Uterus (tissue), 2 donors: ENCODE results near the gene SMG7.

Experiments
- CTCF ChIP-seq, 4 experiments: fragments of 200-600 bp in 2 of 4; fragments of 450-650 bp in 2 of 4; sonication (generic) in 2 of 4; IDR thresholded peaks; one replicate each; pipeline ENCODE4 v1.5.1; 2016 to 2019; ENCODE audit warnings: antibody characterized with exemption in 4 of 4, mild to moderate bottlenecking in 2 of 4, moderate library complexity in 1 of 4
- POLR2A ChIP-seq, 2 donors: fragments of 450-650 bp; IDR thresholded peaks; one replicate each; pipeline ENCODE4 v1.6.1; 2016; ENCODE audit warnings: antibody characterized with exemption in 2 of 2, mild to moderate bottlenecking in 1 of 2, moderate library complexity in 1 of 2

- TF ChIP-seq CTCF (IDR thresholded peaks at IDR 0.05) (no peak), POLR2A (IDR thresholded peaks at IDR 0.05) (no peak)
These were observed 12.0 kb downstream of the SMG7 start for GRCh38 chr1:183484254-183484653.
